Bone marrow (tissue), 2 donors: ENCODE measurements around the gene DAPK2.
"Not testable (repeated sequence)": the region's sequence is repeated elsewhere in the genome, so short reads cannot be mapped to it uniquely, and the experiment has no call there.

Experiments
- DNase-seq, 2 donors: peaks; one replicate each; lab custom pipeline; 2025; lab: John Stamatoyannopoulos, UW

The DAPK2 gene

DNA sequence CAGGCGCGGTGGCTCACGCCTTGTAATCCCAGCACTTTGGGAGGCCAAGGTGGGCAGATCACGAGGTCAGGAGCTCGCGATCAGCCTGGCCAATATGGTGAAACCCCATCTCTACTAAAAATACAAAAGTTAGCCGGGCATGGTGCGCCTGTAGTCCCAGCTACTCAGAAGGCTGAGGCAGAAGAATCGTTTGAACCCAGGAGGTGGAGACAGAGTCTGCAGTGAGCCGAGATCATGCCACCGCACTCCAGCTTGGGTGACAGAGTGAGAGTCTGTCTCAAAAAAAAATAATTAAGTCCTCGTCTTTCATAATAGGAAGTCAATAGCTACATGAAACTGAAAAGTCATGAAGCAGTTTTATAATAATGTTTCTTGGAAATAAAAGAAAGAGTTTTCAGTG is 7.4 kb upstream of the DAPK2 start:
- DNase-seq, result not testable (repeated sequence)

DNA sequence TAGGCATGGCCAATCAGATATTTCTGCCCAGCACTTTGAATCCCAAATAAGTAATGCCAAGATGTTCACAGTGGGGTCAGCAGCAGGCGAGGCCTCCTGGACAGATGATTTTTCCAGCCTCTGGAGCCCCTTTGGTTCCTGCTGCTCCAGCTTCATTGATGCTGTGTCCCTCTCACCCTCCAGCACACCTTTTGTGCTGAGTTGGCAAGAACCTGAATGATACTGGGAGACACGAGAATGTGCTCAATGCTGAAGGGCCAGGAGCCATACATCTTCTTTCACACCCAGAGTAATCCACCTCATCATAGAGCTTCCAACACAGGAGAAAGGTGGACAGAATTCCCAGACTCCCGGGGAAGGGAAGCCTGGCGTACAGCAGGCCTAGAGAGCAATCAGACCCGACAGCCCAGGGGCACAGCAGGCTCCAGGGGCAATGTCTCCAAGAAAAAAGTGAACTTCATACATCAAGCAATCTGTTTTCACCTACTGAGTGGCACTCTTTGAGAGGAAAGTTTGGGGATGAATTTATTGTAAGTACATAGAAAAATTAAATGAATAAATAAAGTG is 6.7 kb upstream of the DAPK2 start:
- DNase-seq, result no peak

DNA sequence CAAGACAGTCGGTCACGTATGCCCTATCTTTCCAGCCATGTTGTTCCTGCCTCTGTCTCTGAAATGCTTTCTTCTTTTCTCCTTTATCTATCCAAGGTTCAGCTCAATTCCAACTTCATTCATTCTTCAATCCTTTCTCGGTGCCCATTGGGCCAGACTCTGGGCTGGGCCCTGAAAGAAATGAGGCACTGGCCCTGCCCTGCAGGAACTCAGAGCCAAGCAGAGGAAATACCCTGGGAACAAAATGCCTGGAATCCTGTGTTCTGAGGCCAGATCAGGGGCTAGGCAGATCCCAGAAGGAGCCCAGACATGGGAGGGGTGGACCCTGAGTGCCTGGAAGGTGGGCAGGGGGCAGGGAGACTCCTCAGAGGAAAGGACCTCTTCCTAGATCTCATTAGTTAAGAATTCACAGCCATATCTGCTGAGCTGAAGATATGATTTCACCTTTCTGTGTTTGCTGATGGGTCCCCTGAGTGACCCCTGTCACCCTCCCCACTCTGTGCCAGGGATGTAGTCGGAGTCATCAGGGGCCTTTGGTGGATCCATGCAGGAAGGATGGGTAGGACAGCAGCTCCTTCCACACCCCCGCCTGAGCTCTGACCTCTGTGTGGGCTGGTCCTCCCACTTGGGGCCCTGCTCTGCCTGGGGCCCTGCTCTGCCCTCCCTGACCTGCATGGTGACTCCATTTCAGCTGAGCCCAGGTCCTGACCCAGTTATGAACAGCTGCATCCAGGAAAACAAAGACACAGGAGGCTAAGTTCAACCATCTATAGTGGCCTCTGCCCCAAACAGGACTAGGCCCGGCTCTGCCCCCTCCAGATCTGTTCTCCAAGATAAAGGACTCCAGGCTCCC is 5.3 kb upstream of the DAPK2 start:
- DNase-seq, result no peak

DNA sequence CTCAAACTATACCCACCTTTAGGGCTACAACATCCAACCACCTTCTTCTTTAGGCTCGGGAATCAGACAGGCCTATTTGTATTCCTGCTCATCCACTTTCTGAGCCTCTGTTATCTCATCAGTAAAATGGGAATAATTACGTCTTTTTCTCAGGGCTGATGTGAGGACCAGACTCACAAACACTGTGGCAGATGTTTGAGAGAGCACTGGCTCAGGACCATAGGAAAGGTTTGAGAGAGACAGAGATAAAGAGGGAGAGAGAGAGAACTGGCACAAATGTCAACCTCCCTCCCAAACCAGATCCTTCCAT is 4.8 kb upstream of the DAPK2 start:
- DNase-seq, result no peak

DNA sequence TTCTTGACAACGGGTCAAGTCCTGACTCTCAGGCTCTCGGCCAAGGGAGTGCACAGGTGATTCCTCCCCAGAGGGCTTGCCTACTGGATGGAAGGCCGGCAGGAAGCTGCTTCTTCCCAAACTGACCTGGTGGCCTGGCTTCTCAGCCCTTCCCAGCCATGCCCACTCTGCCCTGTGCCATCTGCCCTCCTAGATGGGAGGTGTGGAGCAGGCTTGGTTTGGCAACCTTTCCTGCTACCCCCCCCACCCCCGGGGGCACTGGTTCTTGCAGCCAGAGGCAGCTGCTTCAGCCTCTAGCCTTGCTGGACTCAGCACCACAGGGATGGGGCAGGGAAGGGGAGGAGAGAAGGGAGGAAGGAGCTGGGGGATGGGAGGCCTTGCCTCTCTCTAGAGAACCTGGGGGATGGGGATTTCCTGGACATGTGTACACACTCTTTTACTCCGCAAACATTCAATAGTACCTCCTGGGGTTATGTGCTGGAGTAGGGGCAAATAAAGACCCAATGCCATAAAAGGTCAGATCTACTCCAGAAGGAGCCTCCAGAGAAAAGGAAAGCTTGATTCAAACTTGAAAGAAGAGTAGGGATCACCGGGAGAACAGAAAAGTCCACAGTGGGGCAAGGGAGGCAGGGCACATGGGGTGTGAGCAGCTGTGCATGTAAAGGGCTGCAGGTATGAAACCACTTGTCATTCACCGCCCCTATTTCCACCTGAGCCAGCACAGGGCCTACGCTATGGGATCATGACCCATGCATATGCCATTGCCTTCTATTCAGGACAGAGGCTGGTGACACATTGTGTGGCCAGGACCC is 4.2 kb upstream of the DAPK2 start:
- no peak for DNase-seq

DNA sequence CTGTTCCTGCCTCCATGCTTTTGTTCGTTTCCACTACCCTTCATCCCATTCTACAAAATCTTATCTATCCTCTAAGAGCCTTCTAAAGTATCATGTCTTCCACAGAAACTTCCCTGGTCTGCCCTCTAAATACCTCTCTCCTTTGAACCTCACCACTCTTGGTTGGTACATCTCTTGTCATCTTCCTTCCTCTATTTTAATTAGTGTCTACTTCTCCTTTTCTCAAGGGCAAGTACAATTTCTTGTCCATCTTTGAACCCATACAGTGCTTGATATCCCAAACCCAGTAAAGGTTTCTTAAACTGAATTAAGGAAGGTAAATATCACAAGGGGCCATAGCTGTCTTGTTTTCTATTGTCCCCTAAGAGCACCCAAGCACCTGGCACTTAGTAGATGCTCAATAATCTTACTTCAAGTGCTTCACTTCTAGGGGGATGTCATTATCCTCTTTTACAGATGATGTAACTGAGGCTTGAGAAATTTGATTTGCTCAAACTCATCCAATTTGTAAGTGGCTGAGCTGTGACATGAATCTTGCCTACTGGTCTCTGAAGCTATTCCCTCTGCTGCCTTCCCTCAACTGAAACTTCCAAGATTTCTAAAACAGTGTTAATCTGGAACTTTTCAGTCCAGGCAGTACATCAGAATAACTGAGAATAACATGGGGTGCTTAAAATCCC is 2.6 kb upstream of the DAPK2 start:
- peak in 1 of 2 donors; percentile 80 for DNase-seq

DNA sequence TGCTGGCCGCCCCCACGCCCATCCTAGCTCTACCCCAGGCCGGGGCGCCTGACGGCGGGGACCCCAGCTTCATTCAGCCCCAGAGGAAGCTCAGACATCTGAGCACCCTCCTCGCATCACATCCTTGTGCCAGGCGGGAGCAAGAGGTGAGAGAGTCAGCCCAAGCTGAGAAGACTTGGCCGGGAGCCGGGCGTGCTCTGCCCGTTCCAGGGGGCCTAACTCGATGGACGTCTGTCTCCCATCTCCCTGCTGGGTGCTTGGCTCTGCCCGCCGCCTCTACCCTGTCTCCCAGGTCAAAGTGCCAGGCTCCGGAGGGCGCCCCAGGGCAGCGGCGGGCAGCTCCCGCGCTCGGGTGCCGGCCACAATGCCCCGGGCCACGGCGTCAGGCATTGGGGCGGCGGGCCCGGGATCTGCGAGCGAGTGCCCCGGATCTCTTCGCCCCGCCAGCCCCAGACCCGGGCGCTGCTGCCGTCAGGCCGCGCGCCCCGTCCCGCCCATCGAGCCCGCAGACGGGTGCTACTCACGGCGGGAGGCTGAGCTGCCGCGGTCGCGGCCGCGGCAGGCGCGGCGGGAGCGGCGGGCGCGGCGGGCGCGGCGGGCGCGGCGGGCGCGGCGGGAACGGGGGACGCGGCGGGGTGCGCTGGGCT is 388 bp downstream of the DAPK2 start:
- no peak for DNase-seq

DNA sequence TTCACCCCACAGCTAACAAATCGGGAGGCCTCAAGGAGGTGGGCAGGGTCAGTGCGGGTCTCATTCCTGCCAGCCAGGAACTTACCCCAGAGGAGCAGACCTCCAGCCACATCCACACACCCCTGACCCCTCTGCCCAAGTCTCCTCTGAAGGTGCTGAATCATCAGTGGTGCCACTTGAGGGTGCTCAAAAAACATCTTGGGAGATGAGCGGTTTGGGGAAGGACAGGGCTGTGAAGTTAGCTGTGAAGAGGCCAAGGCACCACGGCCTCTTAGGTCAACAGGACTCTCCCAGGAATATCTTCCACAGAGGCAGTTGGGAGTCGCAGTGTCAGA is 1.2 kb downstream of the DAPK2 start:
- no peak for DNase-seq

DNA sequence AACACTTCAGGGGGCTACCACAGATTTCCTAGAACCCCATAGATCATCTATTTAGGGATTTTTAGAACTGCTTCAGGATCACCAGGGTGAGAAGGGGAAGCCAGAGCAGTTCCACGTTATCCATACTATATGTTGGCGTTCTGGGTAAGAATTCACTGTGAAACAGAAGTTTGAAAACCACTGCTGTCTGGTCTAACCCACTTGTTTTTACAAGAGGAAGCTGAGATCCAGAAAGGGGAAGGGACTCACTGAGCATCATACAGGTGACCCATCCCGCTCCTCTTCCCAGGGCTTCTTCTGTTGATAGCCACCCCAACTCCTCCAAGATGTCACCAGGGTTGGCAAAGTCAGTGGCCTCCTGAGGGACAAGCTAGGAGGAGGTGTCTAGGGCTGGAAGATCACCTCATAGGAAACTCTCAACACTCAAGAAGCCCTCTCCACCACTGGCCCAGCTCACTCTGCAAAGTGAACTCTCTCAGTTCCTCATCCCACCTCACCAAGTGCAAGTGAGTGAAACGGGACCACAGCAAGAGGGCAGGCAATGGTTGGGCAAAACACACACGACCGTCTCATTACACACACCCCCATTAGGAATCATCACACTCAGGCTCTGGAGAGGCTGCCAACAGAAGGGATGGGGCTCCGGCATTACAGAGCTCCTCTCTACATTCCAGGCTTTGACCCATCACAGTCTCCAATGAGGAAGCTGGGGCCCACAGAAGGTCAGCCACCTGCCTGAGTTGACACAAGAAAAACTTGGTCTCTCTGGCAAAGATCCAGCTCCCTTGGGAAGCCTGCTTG is 1.8 kb downstream of the DAPK2 start:
- no peak for DNase-seq

DNA sequence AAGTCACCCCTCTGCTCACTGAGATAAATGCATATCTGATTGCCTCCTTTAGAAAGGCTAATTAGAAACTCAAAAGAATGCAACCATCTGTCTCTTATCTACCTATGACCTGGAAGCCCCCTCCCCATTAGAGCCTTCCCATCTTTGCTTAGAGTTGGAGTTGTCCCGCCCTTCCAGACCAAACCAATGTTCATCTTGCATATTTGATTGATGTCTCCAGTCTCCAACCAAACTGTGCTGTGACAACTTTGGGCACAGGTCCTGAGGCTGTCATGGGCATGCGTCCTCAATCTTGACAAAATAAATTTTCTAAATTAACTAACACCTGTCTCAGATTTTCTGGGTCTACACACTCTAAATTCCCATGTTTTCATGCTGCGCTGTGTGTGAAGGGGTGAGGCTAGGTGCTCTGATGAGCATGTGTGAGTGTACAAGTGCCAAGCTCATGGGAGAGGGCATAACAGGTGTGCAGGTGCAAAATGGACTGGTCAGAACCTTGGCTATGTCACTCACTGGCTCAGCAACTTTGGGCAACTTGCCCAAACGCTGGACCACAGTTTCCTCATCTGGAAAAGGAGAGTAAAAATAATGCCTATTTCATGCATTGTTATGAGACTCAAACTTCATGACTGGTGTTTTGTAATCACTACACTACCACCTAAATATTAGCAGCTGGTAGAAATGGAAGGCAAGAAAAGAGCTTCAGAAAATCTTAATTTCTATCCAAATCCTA is 7.2 kb downstream of the DAPK2 start:
- no peak for DNase-seq

DNA sequence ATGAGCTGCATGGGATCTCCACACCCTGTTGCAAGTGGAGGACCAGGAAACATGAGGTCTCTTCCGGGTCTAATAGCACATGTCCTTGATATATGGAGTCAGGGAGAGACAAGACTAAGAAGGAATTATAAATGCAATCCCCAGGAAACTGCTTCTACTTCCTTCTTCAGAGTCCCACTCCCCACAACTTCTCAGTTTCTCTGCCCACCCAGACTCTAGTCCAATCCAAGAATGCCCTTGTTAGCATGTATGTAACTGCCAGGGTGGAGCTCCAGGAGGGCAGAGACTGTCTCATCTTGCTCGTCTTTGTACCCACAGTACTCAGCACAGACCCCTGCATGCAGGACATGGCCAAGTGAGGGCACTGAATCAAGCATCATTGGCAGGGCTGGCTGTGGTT is 8.3 kb downstream of the DAPK2 start:
- no peak for DNase-seq

DNA sequence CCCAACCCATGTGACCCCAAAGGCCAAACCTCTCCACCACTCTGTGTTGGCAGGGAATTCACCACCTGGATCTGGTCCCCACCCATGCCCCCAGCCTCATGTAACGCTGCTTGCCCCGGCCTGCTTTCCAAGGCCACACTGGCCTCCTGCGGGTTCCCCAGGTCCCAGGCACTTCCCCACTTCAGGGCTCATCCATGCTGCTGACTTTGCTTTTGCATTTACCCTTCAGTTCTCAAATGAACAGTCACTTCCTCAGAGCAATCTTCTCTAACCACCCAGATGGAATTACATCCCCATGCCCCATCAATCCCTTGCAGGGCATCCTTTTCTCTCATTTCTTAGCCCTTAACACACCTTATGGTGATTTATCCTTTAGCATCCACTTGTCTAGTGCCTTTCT is 9.2 kb downstream of the DAPK2 start:
- no peak for DNase-seq

DNA sequence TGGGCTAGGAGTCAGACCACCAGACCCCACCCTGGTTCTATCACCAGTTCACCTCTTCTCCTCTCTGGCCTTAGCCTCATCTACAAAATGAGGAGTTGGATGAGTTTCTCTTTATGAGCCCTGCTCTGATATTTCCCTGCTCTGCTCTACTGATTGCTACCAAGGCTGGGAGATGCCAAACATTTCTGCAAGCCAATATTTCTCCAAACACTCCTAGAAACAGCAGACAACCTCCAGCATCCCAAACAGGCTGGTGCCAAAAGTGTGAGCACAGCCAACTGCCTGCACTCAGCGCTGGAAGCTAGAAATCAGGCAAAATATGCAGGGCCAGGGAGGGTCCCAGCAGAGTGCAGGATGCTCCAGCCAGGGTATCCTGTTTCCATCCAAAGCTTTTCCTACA is 10.8 kb downstream of the DAPK2 start:
- no peak for DNase-seq

DNA sequence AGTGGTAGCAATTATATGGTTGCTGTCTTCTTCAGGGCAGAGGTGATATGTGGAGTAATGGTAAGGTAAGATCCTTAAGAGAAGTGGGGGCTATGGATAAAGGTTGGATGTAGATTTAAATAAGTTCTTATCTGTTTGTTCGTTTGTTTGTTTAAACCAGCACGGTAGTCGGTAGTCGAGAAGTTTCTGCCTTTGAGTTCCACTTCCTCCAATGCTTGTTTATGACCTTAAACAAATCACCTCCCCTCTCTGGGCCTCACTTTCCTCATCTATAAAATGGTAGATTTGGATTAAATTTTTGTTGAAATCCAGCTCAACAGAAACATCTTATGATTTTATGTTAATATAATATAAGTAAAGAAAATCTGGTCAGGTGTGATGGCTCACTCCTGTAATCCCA is 11.8 kb downstream of the DAPK2 start:
- no peak for DNase-seq

DNA sequence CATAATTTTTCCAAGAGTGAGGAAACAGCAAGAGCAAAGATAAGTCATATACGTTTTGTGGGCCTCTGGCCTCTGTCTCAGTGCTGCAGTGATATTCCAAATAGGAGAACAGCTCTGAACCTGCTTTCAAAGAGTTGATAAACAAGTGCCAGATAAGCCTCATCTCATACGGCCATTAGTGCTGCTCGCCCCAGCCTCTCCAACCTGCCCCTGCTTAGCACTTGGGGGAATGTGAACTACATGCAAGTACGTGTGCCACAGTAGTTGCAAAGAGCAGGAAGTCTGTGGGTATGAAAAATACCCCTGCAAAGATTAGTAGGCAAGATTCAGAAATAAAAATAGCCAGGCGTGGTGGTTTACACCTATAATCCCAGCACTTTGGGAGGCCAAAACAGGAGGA is 14.0 kb downstream of the DAPK2 start:
- DNase-seq, result no peak

DNA sequence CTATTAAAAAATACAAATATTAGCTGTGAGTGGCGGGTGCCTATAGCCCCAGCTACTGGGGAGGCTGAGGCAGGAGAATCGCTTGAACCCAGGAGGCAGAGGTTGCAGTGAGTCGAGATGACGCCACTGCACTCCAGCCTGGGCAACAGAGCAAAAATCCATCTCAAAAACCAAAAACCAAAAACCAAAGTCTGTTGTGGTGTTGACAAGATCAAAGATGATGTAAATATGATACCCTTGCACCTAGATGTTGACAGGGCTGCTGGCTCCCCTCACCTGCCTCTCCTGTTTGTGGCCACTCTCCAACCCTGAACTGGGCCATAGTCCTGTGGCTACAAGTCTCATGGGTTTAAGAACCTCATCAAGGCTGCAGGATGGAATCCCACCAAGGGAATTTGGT is 16.2 kb downstream of the DAPK2 start:
- no peak for DNase-seq

DNA sequence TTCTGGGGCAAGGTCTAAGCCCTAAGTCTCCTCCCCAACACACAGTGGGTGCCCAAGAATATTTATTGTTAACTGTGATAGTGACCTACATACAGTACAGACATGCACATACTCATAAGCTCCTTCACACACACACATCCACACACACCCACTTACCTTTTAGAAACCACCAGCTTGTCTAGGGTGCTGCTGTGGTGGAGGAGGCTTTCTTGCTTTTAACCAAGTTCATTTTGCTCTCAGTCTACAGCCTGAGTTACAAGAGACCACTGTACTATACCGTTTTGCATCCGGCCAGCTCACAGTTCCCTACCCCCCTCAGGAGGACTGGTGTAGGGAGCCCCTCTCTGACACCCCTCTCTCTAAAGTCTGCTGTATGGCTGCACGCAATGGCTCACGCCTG is 16.7 kb downstream of the DAPK2 start:
- no peak for DNase-seq

DNA sequence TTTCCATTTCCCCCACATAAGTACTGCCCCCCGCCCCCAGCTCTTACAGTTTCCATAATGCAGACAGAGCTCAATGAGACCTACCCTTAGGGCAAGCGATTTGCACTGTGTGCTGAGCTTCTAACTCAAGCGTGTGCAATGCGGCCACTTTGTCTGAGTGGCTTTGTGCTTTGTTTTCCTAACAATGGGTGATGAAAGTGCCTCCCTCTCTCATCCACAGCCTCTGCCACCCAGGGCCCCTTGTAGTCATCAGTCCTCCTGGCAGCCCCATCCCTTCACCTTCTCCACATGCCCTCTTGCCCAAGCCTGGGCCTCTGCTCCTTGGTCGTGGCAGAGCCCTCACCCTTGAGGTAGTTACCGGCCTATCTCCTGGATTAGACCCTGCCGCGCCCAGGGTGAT is 17.2 kb downstream of the DAPK2 start:
- no peak for DNase-seq

DNA sequence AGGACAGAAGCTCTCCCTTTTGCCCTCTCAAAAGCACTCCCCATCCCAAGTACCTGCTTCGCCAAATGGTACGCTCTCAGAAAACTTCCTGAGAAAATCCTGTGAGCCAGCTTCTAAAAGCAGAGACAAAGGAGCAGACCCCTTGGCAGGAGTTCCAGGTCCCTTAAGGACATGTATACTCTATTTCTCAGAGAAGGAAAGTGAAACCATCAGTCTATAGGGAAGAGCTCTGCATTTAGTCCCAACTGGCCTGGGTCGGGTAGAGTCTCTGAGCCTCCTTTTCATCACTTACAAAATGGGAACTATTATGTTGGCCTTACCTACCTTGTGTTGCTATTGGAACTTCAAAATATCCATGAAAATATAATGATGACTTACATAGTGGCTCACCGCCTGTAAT is 19.7 kb downstream of the DAPK2 start:
- DNase-seq, result no peak

DNA sequence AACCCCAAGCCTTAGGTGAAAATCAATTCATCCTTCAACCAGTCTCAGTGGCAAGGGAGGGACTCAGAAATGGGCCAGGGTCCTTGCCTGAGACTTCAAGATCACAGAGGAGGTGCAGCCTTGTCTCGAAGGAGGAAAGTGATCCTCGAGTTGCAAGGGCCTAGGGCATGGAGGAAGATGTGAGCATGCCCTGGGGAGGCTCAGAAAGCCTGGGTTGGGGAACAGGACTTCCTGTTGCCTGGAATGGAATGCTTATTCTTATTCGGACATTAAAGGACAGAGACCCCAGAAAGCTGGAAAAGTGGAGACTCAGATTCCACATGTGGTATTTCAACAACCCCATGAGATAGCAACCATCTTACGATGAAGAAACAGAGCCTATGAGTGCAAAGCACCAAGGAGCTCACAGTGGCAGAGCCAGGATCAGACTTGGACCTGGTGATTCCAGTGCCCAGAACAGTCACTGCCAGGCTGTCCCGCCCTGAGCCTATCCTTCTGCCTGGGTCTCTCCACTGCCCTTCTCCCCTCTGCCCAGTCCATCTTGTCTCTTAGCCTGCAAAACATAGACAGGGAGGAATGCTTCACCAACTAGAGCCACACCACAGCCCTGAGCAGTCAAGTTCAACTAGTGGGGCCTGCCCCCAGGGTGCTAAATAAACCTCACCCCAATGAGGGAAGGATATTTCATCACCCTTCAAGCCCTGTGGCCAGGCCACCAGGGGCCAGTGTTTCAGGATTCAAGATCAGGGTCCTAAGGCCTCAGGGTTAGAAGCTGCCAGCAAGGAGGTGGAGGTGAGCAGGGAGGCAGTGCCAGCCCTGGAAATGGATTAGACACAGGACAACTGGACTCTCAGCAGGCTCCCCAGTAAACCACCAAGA is 21.9 kb downstream of the DAPK2 start:
- DNase-seq, result no peak
